H9 (cell line): ENCODE results near the gene MAML3. TPM values are rescaled to one million over a fixed set of nuclear protein-coding genes. Genes with fewer than 3 reads are reported as not detected.

Source experiments
- DNase-seq: peaks from one replicate; pipeline ENCODE4 v3.0.0-alpha.2; 2017
- H2AFZ ChIP-seq: one replicate; pipeline ENCODE4 v1.6.1; 2013; ENCODE audit warnings: mild to moderate bottlenecking, low read length, control low read depth, moderate library complexity
- H2AK5ac ChIP-seq: 2 replicates; pipeline ENCODE4 v1.6.1; 2013; ENCODE audit warnings: low read length, control low read depth, mixed read lengths; ENCODE audit not compliant: insufficient read length
- H2BK120ac ChIP-seq: one replicate; pipeline ENCODE4 v1.6.1; 2013; ENCODE audit warnings: low read depth, mild to moderate bottlenecking, low read length, control low read depth, inconsistent platforms; ENCODE audit not compliant: poor library complexity, severe bottlenecking
- H2BK12ac ChIP-seq: 2 replicates; pipeline ENCODE4 v1.6.1; 2013; ENCODE audit warnings: low read length, control low read depth, mixed read lengths, low read depth; ENCODE audit not compliant: insufficient read length
- H2BK15ac ChIP-seq: 2 replicates; pipeline ENCODE4 v1.6.1; 2013; ENCODE audit warnings: low read depth, low read length, control low read depth
- H2BK20ac ChIP-seq: one replicate; pipeline ENCODE4 v1.6.1; 2013; ENCODE audit warnings: low read depth, mild to moderate bottlenecking, low read length, control low read depth, inconsistent platforms; ENCODE audit not compliant: poor library complexity, severe bottlenecking
- H2BK5ac ChIP-seq: 2 replicates; pipeline ENCODE4 v1.6.1; 2013; ENCODE audit warnings: low read length, control low read depth, mixed read lengths; ENCODE audit not compliant: insufficient read length
- H3K14ac ChIP-seq: 2 replicates; pipeline ENCODE4 v1.6.1; 2013; ENCODE audit warnings: low read length, control low read depth; ENCODE audit not compliant: insufficient read depth
- H3K18ac ChIP-seq: 2 replicates; pipeline ENCODE4 v1.6.1; 2013; ENCODE audit warnings: low read depth, mild to moderate bottlenecking, mixed read lengths, low read length, control low read depth; ENCODE audit not compliant: insufficient read length
- H3K23ac ChIP-seq: 2 replicates; pipeline ENCODE4 v1.6.1; 2013; ENCODE audit warnings: low read length, control low read depth, mixed read lengths, low read depth; ENCODE audit not compliant: insufficient read length
- H3K23me2 ChIP-seq: 2 replicates; pipeline ENCODE4 v1.6.1; 2013; ENCODE audit warnings: low read depth, mild to moderate bottlenecking, mixed read lengths, low read length, control low read depth; ENCODE audit not compliant: insufficient read length, poor library complexity, severe bottlenecking
- H3K27ac ChIP-seq: 2 replicates; pipeline ENCODE4 v1.5.1; 2013; ENCODE audit warnings: low read length, control low read depth, mixed read lengths, low read depth; ENCODE audit not compliant: insufficient read length
- H3K27me3 ChIP-seq: 2 replicates; pipeline ENCODE4 v1.6.1; 2013; ENCODE audit warnings: low read length, control low read depth, inconsistent platforms; ENCODE audit not compliant: insufficient read depth
- H3K4ac ChIP-seq: 2 replicates; pipeline ENCODE4 v1.6.1; 2013; ENCODE audit warnings: low read depth, mild to moderate bottlenecking, control low read depth, inconsistent platforms, low read length, moderate library complexity
- H3K4me1 ChIP-seq: 2 replicates; pipeline ENCODE4 v1.6.1; 2013; ENCODE audit warnings: low read length, control low read depth, inconsistent platforms; ENCODE audit not compliant: insufficient read depth
- H3K4me2 ChIP-seq: 2 replicates; pipeline ENCODE4 v1.6.1; 2013; ENCODE audit warnings: low read length, control low read depth, mixed read lengths; ENCODE audit not compliant: insufficient read length, insufficient read depth
- H3K56ac ChIP-seq: 2 replicates; pipeline ENCODE4 v1.6.1; 2013; ENCODE audit warnings: low read depth, mild to moderate bottlenecking, mixed read lengths, low read length, control low read depth; ENCODE audit not compliant: insufficient read length
- H3K79me1 ChIP-seq: 2 replicates; pipeline ENCODE4 v1.6.1; 2013; ENCODE audit warnings: low read depth, mild to moderate bottlenecking, moderate library complexity, low read length, control low read depth, inconsistent platforms; ENCODE audit not compliant: insufficient read depth, poor library complexity, severe bottlenecking
- H3K79me2 ChIP-seq: 2 replicates; pipeline ENCODE4 v1.6.1; 2013; ENCODE audit warnings: low read length, control low read depth, inconsistent platforms; ENCODE audit not compliant: insufficient read depth
- H3K9ac ChIP-seq: 2 replicates; pipeline ENCODE4 v1.6.1; 2013; ENCODE audit warnings: low read length, control low read depth, mixed read lengths; ENCODE audit not compliant: insufficient read length; ENCODE audit errors: extremely low read depth
- H3K9me3 ChIP-seq: one replicate; pipeline ENCODE4 v1.6.1; 2013; ENCODE audit warnings: low read depth, low read length, inconsistent platforms; ENCODE audit not compliant: control insufficient read depth
- H3T11ph ChIP-seq: one replicate; pipeline ENCODE4 v1.6.1; 2013; ENCODE audit warnings: mild to moderate bottlenecking, low read length, control low read depth, inconsistent platforms
- H4K20me1 ChIP-seq: one replicate; pipeline ENCODE4 v1.6.1; 2013; ENCODE audit not compliant: control insufficient read depth, insufficient read length, insufficient read depth
- H4K5ac ChIP-seq: 2 replicates; pipeline ENCODE4 v1.6.1; 2013; ENCODE audit warnings: low read depth, mild to moderate bottlenecking, mixed read lengths, low read length, control low read depth; ENCODE audit not compliant: insufficient read length
- H4K8ac ChIP-seq: replicated peaks from 2 replicates; pipeline ENCODE4 v1.6.1; 2013; ENCODE audit warnings: low read length, control low read depth, mixed read lengths, low read depth; ENCODE audit not compliant: insufficient read length
- H4K91ac ChIP-seq: 2 replicates; pipeline ENCODE4 v1.6.1; 2013; ENCODE audit warnings: low read depth, mild to moderate bottlenecking, moderate library complexity, mixed read lengths, low read length, control low read depth; ENCODE audit not compliant: insufficient read length
- H3K27ac Mint-ChIP-seq, 3 experiments: 2 replicates in 2 of 3; 3 replicates in 1 of 3; pipeline ENCODE4 v1.8.0; 2020 to 2021; ENCODE audit warnings: mixed read lengths in 3 of 3, mild to moderate bottlenecking in 1 of 3, moderate library complexity in 1 of 3
- H3K27me3 Mint-ChIP-seq: 2 replicates; pipeline ENCODE4 v1.8.0; 2021; ENCODE audit warnings: low read depth, mild to moderate bottlenecking, moderate library complexity, mixed read lengths
- H3K36me3 Mint-ChIP-seq, 3 experiments: 2 replicates in 2 of 3; 3 replicates in 1 of 3; pipeline ENCODE4 v1.8.0; 2020 to 2021; ENCODE audit warnings: low read depth in 3 of 3, mixed read lengths in 3 of 3; ENCODE audit not compliant: insufficient read depth in 1 of 3
- H3K4me1 Mint-ChIP-seq, 2 experiments: 2 replicates each; pipeline ENCODE4 v1.8.0; 2020; ENCODE audit warnings: mixed read lengths in 2 of 2
- H3K4me3 Mint-ChIP-seq, 2 experiments: 2 replicates in 1 of 2; 3 replicates in 1 of 2; pipeline ENCODE4 v1.8.0; 2020 to 2021; ENCODE audit warnings: mild to moderate bottlenecking in 2 of 2, mixed read lengths in 2 of 2, moderate library complexity in 1 of 2
- H3K9me3 Mint-ChIP-seq, 2 experiments: 2 replicates in 1 of 2; 3 replicates in 1 of 2; pipeline ENCODE4 v1.8.0; 2020; ENCODE audit warnings: mild to moderate bottlenecking in 2 of 2, mixed read lengths in 2 of 2, moderate library complexity in 1 of 2
- WGBS: extraction: QIAGEN DNeasy Blood & Tissue Kit; methylation state at CpG from one replicate; pipeline ENCODE4 v1.1.7; 2013; ENCODE audit warnings: missing lambda C conversion rate, low lambda C conversion rate, mixed read lengths; ENCODE audit not compliant: insufficient read length; ENCODE audit errors: extremely low coverage; 5-methylcytosine and 5-hydroxymethylcytosine counted together
- total RNA-seq: library from RNA; stranded (reverse); gene quantifications from 2 replicates; pipeline ENCODE4 v1.2.1, GENCODE V29; 2021
- TF ChIP-seq, protein P1 (sequence below): fragments of 200-600 bp; sonication (generic); conservative IDR thresholded peaks from 3 replicates; pipeline ENCODE4 v1.8.0; 2021; ENCODE audit warnings: antibody characterized with exemption, mild to moderate bottlenecking

Gene MAML3
- total RNA-seq, 1 experiment from 2014 or later: 3.9 TPM

- H2BK15ac ChIP-seq: no peak overlapping the region
- H3K27ac ChIP-seq: no peak overlapping the region
- H3K23me2 ChIP-seq: no peaks in the 10 kb centered on the region
- H3K27ac Mint-ChIP-seq: no peak overlapping the region
- no peak overlapping the region for H4K8ac ChIP-seq
- no peak overlapping the region for H2AK5ac ChIP-seq
- H2AFZ ChIP-seq: no peak overlapping the region
- H3K79me2 ChIP-seq: no peaks in the 10 kb centered on the region
- peaks cover 4 to 9% of the 10 kb centered on the region in 2 experiments; a peak in 4 of 5 replicates for H3K9me3 Mint-ChIP-seq
- H3K56ac ChIP-seq: no peak overlapping the region
- no CpG with 5 or more reads among the region's 9 CpGs for WGBS
- no peak overlapping the region for H3K9ac ChIP-seq
- H2BK12ac ChIP-seq: no peak overlapping the region
- H4K91ac ChIP-seq: no peak overlapping the region
- H4K5ac ChIP-seq: no peak overlapping the region
- no peak overlapping the region for H3K4me2 ChIP-seq
- TF ChIP-seq, protein P1, sequence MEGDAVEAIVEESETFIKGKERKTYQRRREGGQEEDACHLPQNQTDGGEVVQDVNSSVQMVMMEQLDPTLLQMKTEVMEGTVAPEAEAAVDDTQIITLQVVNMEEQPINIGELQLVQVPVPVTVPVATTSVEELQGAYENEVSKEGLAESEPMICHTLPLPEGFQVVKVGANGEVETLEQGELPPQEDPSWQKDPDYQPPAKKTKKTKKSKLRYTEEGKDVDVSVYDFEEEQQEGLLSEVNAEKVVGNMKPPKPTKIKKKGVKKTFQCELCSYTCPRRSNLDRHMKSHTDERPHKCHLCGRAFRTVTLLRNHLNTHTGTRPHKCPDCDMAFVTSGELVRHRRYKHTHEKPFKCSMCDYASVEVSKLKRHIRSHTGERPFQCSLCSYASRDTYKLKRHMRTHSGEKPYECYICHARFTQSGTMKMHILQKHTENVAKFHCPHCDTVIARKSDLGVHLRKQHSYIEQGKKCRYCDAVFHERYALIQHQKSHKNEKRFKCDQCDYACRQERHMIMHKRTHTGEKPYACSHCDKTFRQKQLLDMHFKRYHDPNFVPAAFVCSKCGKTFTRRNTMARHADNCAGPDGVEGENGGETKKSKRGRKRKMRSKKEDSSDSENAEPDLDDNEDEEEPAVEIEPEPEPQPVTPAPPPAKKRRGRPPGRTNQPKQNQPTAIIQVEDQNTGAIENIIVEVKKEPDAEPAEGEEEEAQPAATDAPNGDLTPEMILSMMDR: no peak
- H3K4me1 Mint-ChIP-seq: peaks cover 4 to 8% of the 10 kb centered on the region in 2 experiments
- no peak overlapping the region for H3K4ac ChIP-seq
- H3K27me3 ChIP-seq: no peaks in the 10 kb centered on the region
- no peak overlapping the region for H3K14ac ChIP-seq
- no peaks in the 10 kb centered on the region for H3K27me3 Mint-ChIP-seq
- H3K4me3 Mint-ChIP-seq: no peak overlapping the region
- H3K18ac ChIP-seq: no peak overlapping the region
- no peaks in the 10 kb centered on the region for H3K4me1 ChIP-seq
- no peak overlapping the region for H3T11ph ChIP-seq
- H3K9me3 ChIP-seq: no peaks in the 10 kb centered on the region
- no peaks in the 10 kb centered on the region for H3K79me1 ChIP-seq
- peaks cover 0 to 9% (median 4%) of the 10 kb centered on the region in 3 experiments; a peak in 4 of 7 replicates for H3K36me3 Mint-ChIP-seq
- H2BK20ac ChIP-seq: no peak overlapping the region
- H2BK120ac ChIP-seq: no peak overlapping the region
- no peak for DNase-seq
- H4K20me1 ChIP-seq: no peaks in the 10 kb centered on the region
- H2BK5ac ChIP-seq: no peak overlapping the region
- no peak overlapping the region for H3K23ac ChIP-seq
These were observed 245.1 kb downstream of the MAML3 start for GRCh38 chr4:139908636-139909437.
